Activated CD8-positive, alpha-beta memory T cell treated with anti-CD3 and anti-CD28 coated beads, Interleukin-2, amount 10 ng/mL, durations not matched to agents 7 days and 5 days (primary cell): ENCODE measurements around the gene PIH1D2. TPM values are rescaled to one million over a fixed set of nuclear protein-coding genes. Genes with fewer than 3 reads are reported as not detected.
"Not testable (repeated sequence)": the region's sequence is repeated elsewhere in the genome, so short reads cannot be mapped to it uniquely, and the experiment has no call there.

ENCODE experiments used
- ATAC-seq: fragments of 150-1000 bp; cut with Tn5 transposase; one replicate; pipeline ENCODE4 v1.10.0; 2021; ENCODE audit warnings: moderate library complexity
- CTCF ChIA-PET: fragments of 350-600 bp; sonication (Branson Sonifier 250); formaldehyde crosslinking; loops from one replicate; lab custom pipeline; 2021; ENCODE audit warnings: antibody characterized with exemption; lab: Charles Lee
- DNase-seq: peaks from one replicate; pipeline ENCODE4 v3.0.0-alpha.2; 2020
- H3K27ac Mint-ChIP-seq: one replicate; pipeline ENCODE4 v1.8.0; 2021; ENCODE audit warnings: mild to moderate bottlenecking, mixed read lengths
- H3K27me3 Mint-ChIP-seq: one replicate; pipeline ENCODE4 v1.8.0; 2021; ENCODE audit warnings: mixed read lengths
- H3K36me3 Mint-ChIP-seq: one replicate; pipeline ENCODE4 v1.8.0; 2021; ENCODE audit warnings: mild to moderate bottlenecking, mixed read lengths
- H3K4me1 Mint-ChIP-seq: one replicate; pipeline ENCODE4 v1.8.0; 2021; ENCODE audit warnings: mixed read lengths
- H3K4me3 Mint-ChIP-seq: one replicate; pipeline ENCODE4 v1.8.0; 2021; ENCODE audit warnings: mild to moderate bottlenecking, moderate library complexity, mixed read lengths
- H3K9me3 Mint-ChIP-seq: one replicate; pipeline ENCODE4 v1.8.0; 2022; ENCODE audit warnings: low read depth, mixed read lengths
- total RNA-seq, 2 experiments: library from RNA; stranded (reverse); gene quantifications; one replicate each; pipeline ENCODE4 v1.2.3, GENCODE V29; 2021

The PIH1D2 gene
- total RNA-seq, 2 experiments from 2014 or later = 0.49 TPM; not detected in 1

DNA sequence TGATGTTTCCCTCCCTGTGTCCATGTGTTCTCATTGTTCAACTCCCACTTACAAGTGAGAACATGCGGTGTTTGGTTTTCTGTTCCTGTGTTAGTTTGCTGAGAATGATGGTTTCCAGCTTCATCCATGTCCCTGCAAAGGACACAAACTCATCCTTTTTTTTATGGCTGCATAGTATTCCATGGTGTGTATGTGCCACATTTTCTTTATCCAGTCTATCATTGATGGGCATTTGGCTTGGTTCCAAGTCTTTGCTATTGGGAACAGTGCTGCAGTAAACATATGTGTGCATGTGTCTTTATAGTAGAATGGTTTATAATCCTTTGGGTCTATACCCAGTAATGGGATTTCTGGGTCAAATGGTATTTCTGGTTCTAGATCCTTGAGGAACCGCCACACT is 27.2 kb downstream of the PIH1D2 start:
- ATAC-seq, DNase-seq, H3K4me3 Mint-ChIP-seq, H3K9me3 Mint-ChIP-seq, H3K27ac Mint-ChIP-seq, H3K27me3 Mint-ChIP-seq, CTCF ChIA-PET: not testable (repeated sequence)
- Mint-ChIP-seq H3K36me3 (peaks cover 66% of the 10 kb centered on the region), H3K4me1 (peaks cover 25% of the 10 kb centered on the region)

DNA sequence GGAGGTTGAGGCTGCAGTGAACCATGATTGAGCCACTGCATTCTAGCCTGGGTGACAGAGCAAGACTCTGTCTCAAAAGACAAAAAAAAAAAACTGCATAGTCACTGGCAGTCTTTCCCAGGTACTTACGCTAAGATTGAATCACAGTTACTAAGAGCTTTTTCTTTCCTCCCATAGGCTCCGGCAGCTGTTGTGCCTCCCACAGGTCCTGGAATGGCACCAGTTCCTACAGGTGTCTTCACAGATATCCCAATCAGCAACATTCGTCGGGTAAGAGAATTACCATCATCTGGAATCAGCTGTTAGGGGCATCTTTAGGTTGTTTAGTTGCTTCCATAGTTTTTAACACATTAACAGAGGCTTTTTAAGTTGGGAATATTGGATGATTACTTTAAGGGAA is 28.9 kb downstream of the PIH1D2 start:
- no peak overlapping the region for H3K27ac Mint-ChIP-seq
- H3K9me3 Mint-ChIP-seq = no peaks in the 10 kb centered on the region
- CTCF ChIA-PET = no interaction called here
- no peak overlapping the region for H3K4me3 Mint-ChIP-seq
- peaks cover 61% of the 10 kb centered on the region for H3K36me3 Mint-ChIP-seq
- DNase-seq (no peak), ATAC-seq (no peak)
- H3K4me1 Mint-ChIP-seq = peaks cover 27% of the 10 kb centered on the region
- no peaks in the 10 kb centered on the region for H3K27me3 Mint-ChIP-seq

DNA sequence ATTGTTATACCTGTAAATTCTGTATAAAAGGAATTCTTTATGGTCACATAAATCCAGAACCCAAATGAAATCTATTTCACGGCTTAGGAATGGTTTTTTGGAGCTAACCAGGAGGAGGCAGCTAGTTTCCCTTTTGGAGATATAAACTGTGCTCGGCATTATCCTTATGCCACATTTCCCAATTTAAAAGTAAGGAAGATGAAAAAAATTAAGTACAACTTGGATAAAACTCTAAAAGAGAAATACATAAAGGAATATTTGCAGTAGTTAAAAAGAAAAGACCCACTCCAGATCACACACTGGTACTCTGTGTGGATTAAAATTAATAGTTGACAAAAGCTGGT is 30.9 kb downstream of the PIH1D2 start:
- H3K4me1 Mint-ChIP-seq = peaks cover 16% of the 10 kb centered on the region
- H3K27me3 Mint-ChIP-seq = no peaks in the 10 kb centered on the region
- H3K4me3 Mint-ChIP-seq = no peak overlapping the region
- no peaks in the 10 kb centered on the region for H3K9me3 Mint-ChIP-seq
- no peak for ATAC-seq
- CTCF ChIA-PET = interaction anchor here (0.6 to 1.2 kb wide), 2 partner anchors 10 to 26 kb away, joined by 3 to 4 read pairs; no protein-coding TSS in a partner anchor
- DNase-seq = no peak
- H3K36me3 Mint-ChIP-seq = peaks cover 59% of the 10 kb centered on the region
- H3K27ac Mint-ChIP-seq = no peak overlapping the region

DNA sequence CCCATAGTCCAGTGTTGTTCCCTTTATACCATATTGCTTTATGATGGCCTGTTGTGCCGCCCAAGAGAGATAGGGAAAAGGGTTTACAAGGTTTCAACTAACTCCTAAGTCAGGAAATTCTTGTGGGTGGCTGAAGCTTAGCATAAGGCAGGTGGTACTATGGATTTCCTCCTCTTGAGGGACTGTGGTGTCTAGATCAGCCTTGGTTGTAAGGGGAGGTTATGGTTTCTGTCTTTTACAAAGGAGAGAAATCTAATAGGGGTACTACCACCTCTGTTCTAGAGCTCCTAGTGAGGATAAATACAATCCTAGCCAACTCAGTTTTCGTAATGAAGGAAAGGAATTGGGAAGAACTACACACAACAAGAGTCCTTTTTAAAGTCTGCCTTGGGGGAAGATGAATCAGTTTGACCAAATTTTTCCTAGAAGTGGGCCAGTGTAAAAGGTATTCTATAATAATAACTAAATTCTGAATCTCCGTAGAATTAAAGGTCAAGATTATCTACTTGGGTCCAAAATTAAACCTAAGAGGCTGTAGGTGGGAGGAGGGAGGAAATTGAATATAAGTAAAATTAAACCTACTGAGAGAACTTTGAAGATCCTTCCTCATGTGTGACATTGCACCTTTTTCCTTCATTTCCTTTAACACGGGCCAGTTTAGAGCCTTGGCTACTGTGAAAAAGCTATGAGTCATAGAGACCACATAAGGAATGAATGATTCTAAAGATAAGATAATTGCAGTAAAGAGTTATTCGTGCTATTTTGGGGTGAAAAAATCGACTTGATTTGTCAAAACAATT is 31.5 kb downstream of the PIH1D2 start:
- Mint-ChIP-seq H3K27me3 (no peaks in the 10 kb centered on the region), H3K4me1 (peaks cover 16% of the 10 kb centered on the region), H3K27ac (no peak overlapping the region), H3K9me3 (no peaks in the 10 kb centered on the region), H3K36me3 (peaks cover 55% of the 10 kb centered on the region), H3K4me3 (no peak overlapping the region)
- ATAC-seq (no peak), DNase-seq (no peak)
- CTCF ChIA-PET = interaction anchor here (0.6 to 1.2 kb wide), 3 partner anchors 9 to 27 kb away, joined by 3 to 4 read pairs (median 3); no protein-coding TSS in a partner anchor

DNA sequence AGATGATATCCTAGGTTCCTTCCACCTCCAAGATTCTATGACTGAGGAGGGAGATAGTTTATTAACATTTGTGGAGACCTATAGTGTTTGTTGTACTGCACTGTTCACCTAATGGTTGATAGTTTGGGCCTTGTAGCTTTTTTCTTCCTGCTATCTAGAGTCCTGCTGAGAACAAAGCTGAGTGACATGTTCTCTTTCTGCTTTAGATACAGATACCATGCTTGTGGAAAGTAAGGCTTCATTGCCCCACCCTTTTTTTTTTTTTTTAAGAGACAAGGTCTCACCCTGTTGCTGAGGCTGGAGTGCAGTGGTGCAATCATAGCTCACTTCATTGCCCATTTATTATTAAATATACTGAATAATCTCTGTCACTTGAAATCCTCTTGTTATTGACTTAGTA is 36.3 kb downstream of the PIH1D2 start:
- CTCF ChIA-PET = interaction anchor here (0.9 kb wide), 1 partner anchor 9 kb away, joined by 3 read pairs; no protein-coding TSS in a partner anchor
- no peak overlapping the region for H3K27ac Mint-ChIP-seq
- ATAC-seq (no peak), DNase-seq (no peak)
- no peak overlapping the region for H3K4me3 Mint-ChIP-seq
- H3K9me3 Mint-ChIP-seq = no peaks in the 10 kb centered on the region
- H3K4me1 Mint-ChIP-seq = peaks cover 17% of the 10 kb centered on the region
- peaks cover 39% of the 10 kb centered on the region for H3K36me3 Mint-ChIP-seq
- H3K27me3 Mint-ChIP-seq = no peaks in the 10 kb centered on the region

DNA sequence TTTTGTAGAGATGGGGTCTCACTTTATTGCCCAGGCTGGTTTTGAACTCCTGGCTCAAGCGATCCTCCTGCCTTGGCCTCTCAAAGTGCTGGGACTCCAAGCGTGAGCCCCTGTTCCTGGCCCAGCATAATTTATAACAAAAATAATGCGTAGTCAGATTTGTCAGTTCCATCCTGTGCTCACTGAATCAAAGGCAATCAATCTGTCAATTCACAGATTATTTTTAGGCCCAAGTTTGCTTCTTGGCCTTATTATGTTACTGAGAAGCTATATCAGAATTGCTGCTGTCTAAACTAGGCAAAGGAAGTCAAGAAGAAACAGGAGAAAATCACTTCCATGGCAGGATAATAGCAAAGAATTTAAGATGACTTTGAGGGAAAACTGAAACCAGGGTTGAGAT is 39.9 kb downstream of the PIH1D2 start:
- no peaks in the 10 kb centered on the region for H3K27me3 Mint-ChIP-seq
- H3K27ac Mint-ChIP-seq = no peak overlapping the region
- no peak for ATAC-seq
- H3K9me3 Mint-ChIP-seq = no peaks in the 10 kb centered on the region
- CTCF ChIA-PET = interaction anchor here (0.9 kb wide), 1 partner anchor 9 kb away, joined by 3 read pairs; no protein-coding TSS in a partner anchor
- peaks cover 41% of the 10 kb centered on the region for H3K36me3 Mint-ChIP-seq
- no peak for DNase-seq
- no peak overlapping the region for H3K4me3 Mint-ChIP-seq
- H3K4me1 Mint-ChIP-seq = peaks cover 8% of the 10 kb centered on the region

DNA sequence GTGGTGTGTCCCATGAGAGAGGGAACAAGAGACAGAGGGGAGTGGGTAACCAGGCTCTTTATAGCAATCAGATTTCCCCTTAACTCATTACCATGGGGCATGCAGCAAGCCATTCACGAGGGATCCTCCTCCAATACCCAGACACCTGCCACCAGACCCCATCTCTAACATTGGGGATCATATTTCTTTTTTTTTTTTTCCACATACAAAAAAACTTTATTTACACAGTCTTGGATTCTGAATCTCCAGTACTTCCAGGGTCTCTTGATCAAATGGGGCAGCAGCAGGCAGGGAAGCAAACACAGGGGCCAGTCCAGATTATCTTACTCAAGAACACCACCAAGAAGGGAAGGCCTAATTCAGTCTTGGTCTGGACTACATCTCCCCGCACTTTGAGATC is 44.4 kb downstream of the PIH1D2 start:
- H3K36me3 Mint-ChIP-seq = peaks cover 38% of the 10 kb centered on the region
- H3K4me1 Mint-ChIP-seq = peaks cover 18% of the 10 kb centered on the region
- ATAC-seq = no peak
- H3K4me3 Mint-ChIP-seq = no peak overlapping the region
- DNase-seq = no peak
- H3K27me3 Mint-ChIP-seq = no peaks in the 10 kb centered on the region
- H3K9me3 Mint-ChIP-seq = no peaks in the 10 kb centered on the region
- H3K27ac Mint-ChIP-seq = no peak overlapping the region
- CTCF ChIA-PET = interaction anchor here (1.4 kb wide), 1 partner anchor 8 kb away, joined by 3 read pairs; no protein-coding TSS in a partner anchor

DNA sequence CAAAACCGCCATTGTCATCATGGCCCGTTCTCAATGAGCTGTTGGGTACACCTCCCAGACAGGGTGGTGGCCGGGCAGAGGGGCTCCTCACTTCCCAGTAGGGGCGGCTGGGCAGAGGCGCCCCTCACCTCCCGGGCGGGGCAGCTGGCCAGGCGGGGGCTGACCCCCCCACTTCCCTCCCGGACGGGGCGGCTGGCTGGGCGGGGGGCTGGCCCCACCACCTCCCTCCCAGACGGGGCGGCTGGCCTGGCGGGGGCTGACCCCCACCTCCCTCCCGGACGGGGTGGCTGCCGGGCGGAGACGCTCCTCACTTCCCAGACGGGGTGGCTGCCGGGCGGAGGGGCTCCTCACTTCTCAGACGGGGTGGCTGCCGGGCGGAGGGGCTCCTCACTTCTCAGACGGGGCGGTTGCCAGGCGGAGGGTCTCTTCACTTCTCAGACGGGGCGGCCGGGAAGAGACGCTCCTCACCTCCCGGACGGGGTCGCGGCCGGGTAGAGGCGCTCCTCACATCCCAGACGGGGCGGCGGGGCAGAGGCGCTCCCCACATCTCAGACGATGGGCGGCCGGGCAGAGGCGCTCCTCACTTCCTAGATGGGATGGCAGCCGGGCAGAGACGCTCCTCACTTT is 46.9 kb downstream of the PIH1D2 start:
- Mint-ChIP-seq H3K36me3 (peaks cover 28% of the 10 kb centered on the region), H3K4me1 (peaks cover 29% of the 10 kb centered on the region)
- H3K4me3 Mint-ChIP-seq, CTCF ChIA-PET, H3K27me3 Mint-ChIP-seq, DNase-seq, ATAC-seq, H3K27ac Mint-ChIP-seq, H3K9me3 Mint-ChIP-seq: not testable (repeated sequence)

DNA sequence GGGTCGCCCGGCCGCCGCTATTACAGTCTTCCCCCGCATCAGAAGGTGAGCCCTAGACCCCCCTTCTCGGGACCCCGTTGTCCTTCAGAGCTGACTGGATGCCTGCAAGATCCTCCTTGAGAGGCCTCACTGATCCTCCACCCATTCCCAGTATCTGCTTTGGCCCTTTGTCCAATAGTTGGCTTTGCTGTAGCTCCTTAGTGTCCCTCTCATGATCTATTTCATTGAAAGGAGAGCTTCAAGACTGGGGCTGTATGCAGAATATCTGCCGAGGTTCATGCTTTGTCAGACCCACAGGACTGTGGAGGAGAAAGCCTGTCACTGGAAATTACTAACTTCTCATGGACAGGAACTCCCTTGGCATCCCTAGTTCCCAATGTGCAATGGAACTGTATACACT is 48.1 kb downstream of the PIH1D2 start:
- Mint-ChIP-seq H3K36me3 (peaks cover 28% of the 10 kb centered on the region), H3K4me3 (peak overlapping the region; percentile 100), H3K9me3 (no peaks in the 10 kb centered on the region), H3K27ac (peak overlapping the region; percentile 100), H3K27me3 (no peaks in the 10 kb centered on the region), H3K4me1 (peaks cover 29% of the 10 kb centered on the region)
- no peak for ATAC-seq
- CTCF ChIA-PET = interaction anchor here (0.9 to 1.4 kb wide), 2 partner anchors 44 to 61 kb away, joined by 3 read pairs; partner anchors contain the start of genes SDHD and TIMM8B
- DNase-seq = no peak

DNA sequence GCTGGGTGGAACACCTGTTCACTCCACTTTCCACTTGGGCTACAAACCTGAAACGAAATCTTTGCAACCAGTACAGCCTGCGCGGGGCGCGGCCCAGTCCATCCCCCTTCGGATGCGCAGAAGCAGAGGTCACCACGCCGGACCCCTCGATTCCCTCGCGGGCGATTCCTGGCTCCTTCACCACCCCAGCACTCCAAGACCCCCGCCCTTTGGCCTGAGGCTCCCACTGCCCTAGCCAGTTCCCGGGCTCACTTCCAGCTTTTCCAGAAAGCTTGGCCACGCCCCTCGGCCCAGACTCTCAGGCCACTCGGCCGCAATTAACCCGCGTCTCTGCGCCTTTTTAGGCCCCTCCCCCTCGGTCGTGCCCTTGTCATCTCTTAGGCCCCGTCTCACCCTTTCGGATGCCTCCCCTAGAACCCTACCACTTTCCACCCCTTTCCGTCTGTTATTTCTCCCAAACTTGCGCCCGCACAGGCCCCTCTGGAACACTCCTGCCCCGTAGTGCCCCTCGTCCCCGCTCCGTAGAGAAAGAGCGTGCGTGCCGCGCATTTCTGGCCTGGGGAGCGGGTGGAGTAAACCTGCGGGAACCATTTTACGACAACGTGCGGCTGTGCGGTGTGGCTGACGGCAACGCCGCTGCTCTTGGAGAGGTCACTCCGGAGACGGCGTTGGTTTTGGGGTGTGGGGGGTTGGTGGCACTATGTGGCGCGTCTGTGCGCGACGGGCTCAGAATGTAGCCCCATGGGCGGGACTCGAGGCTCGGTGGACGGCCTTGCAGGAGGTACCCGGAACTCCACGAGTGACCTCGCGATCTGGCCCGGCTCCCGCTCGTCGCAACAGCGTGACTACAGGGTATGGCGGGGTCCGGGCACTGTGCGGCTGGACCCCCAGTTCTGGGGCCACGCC is 48.8 kb downstream of the PIH1D2 start, which contains the start of gene DLAT:
DLAT (plus strand) TSS at position 636 of the 906 bp plus-strand sequence; CDS start at position 701, 65 bp downstream.
- ATAC-seq = peak; percentile 88
- CTCF ChIA-PET = interaction anchor here (0.9 to 1.8 kb wide), 3 partner anchors 43 to 93 kb away, joined by 3 to 7 read pairs (median 3); partner anchors contain the start of genes SDHD and TIMM8B
- peaks cover 27% of the 10 kb centered on the region for H3K4me1 Mint-ChIP-seq
- no peaks in the 10 kb centered on the region for H3K9me3 Mint-ChIP-seq
- peak within 1 kb of the TSS; percentile 100 for H3K27ac Mint-ChIP-seq
- H3K27me3 Mint-ChIP-seq = no peaks in the 10 kb centered on the region
- H3K36me3 Mint-ChIP-seq = peaks cover 27% of the 10 kb centered on the region
- DNase-seq = peak; percentile 93
- H3K4me3 Mint-ChIP-seq = peak within 1 kb of the TSS; percentile 100

DNA sequence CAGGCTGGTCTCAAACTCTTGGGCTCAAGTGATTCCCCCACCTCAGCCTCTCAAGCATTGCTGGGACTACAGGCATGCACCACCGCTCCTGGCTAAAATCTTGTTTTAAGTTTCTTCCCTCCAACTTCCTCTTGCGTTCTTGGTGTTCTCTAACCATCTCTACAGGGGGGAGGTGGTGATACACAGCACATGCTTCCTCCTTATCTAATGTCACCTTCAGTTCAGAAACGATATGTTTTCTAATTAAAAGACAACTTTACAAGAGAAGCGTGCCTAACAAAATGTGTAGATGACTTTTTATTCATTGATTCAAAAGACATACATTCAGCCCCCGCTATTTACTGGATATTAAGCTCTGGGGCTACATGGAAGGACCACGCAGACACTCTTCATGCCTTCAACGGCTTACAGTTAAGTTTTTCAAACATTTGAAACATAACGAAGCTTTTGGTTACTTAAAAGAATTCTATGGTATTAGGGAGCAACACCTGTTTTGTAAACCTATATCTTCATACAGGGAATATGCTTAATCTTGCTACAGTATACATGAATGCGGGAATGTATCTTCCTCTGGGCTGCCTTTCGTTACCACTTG is 49.5 kb downstream of the PIH1D2 start:
- Mint-ChIP-seq H3K27me3 (no peaks in the 10 kb centered on the region), H3K36me3 (peaks cover 25% of the 10 kb centered on the region), H3K4me1 (peaks cover 26% of the 10 kb centered on the region), H3K27ac (peak overlapping the region; percentile 100), H3K4me3 (peak overlapping the region; percentile 100), H3K9me3 (no peaks in the 10 kb centered on the region)
- peak; percentile 14 for ATAC-seq
- no peak for DNase-seq
- CTCF ChIA-PET = interaction anchor here (1.8 kb wide), 1 partner anchor 92 kb away, joined by 7 read pairs; no protein-coding TSS in a partner anchor

DNA sequence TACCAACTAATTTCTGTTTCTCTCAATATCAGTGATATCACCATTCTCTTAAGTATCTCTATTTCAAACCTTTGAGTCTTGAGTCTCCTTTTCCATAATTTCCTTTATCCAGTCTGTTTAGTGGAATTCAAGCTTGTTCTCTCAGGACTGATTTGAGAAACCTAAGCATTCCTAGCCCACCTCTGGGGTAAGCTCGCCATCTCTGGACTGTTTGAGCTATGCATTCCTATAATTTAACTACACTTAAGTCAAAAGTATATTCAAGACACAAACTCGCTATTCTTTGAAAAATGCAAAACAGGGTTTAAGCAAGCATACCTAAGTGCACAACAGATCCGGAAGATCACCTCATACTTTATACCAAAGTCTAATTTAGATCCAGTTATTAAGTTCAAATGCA is 50.7 kb downstream of the PIH1D2 start:
- ATAC-seq = no peak
- Mint-ChIP-seq H3K27ac (peak overlapping the region; percentile 28), H3K4me1 (peaks cover 24% of the 10 kb centered on the region), H3K9me3 (no peaks in the 10 kb centered on the region), H3K4me3 (peak overlapping the region; percentile 35), H3K27me3 (no peaks in the 10 kb centered on the region), H3K36me3 (peaks cover 20% of the 10 kb centered on the region)
- no peak for DNase-seq
- CTCF ChIA-PET = interaction anchor here (1.8 kb wide), 1 partner anchor 91 kb away, joined by 7 read pairs; no protein-coding TSS in a partner anchor
